Posterior cingulate gyrus (tissue), 11 donors: ENCODE data around the gene NKPD1.
"Not testable (repeated sequence)": the region's sequence is repeated elsewhere in the genome, so short reads cannot be mapped to it uniquely, and the experiment has no call there.

ENCODE experiments used
- DNase-seq, 10 donors: peaks; one replicate each; pipeline versions ENCODE4 v3.0.0 to v3.0.0-alpha.2; 2020 to 2021; ENCODE audit warnings: mixed read lengths in 3 of 10
- intact Hi-C: fragments of 100-400 bp; cut with DNase I; formaldehyde crosslinking; loops from one replicate; pipeline ENCODE4 v1.15.1; 2023

The NKPD1 gene

GRCh38 chr19:45124021-45124420 is 36.8 kb downstream of the NKPD1 start:
- no peak for DNase-seq
- intact Hi-C loops = no loop called here

- intact Hi-C loops = no loop called here
- DNase-seq = peak in 1 of 10 donors; percentile 59
Measured at GRCh38 chr19:45123440-45123850, 37.3 kb downstream of the NKPD1 start.

GRCh38 chr19:45122832-45123231 is 38.0 kb downstream of the NKPD1 start:
- intact Hi-C loops = no loop called here
- peak in 1 of 10 donors; percentile 73 for DNase-seq

GRCh38 chr19:45121827-45122345 is 38.9 kb downstream of the NKPD1 start:
- intact Hi-C loops = no loop called here
- peak in 1 of 10 donors; percentile 70 for DNase-seq

GRCh38 chr19:45119582-45119981 is 41.2 kb downstream of the NKPD1 start:
- intact Hi-C loops = no loop called here

GRCh38 chr19:45118591-45119355 is 42.0 kb downstream of the NKPD1 start:
- intact Hi-C loops, DNase-seq: not testable (repeated sequence)

More at GRCh38 chr19:45119582-45119981, 41.2 kb downstream of the NKPD1 start:
- DNase-seq = no peak

- DNase-seq = no peak
- intact Hi-C loops = no loop called here
Measured at GRCh38 chr19:45118106-45118505, 42.7 kb downstream of the NKPD1 start.

GRCh38 chr19:45117671-45118070 is 43.1 kb downstream of the NKPD1 start:
- DNase-seq = peak in 3 of 10 donors; percentile 75 to 89 (median 82)
- intact Hi-C loops = no loop called here

GRCh38 chr19:45117167-45117594 is 43.6 kb downstream of the NKPD1 start:
- intact Hi-C loops = no loop called here
- peak in 1 of 10 donors; percentile 82 for DNase-seq

- no peak for DNase-seq
- intact Hi-C loops = no loop called here
Measured at GRCh38 chr19:45115809-45116615, 44.8 kb downstream of the NKPD1 start.

GRCh38 chr19:45114116-45114515 is 46.7 kb downstream of the NKPD1 start:
- DNase-seq = peak in 1 of 10 donors; percentile 75
- intact Hi-C loops = no loop called here

- no peak for DNase-seq
- intact Hi-C loops = no loop called here
Measured at GRCh38 chr19:45113628-45114027, 47.2 kb downstream of the NKPD1 start.

- intact Hi-C loops = no loop called here
- no peak for DNase-seq
Measured at GRCh38 chr19:45112111-45112827, 48.5 kb downstream of the NKPD1 start.
